GM12874 (cell line): ENCODE measurements around the gene ZNF430.

ENCODE experiments used
- TF ChIP-seq, protein P1 (sequence below): IDR thresholded peaks from 2 replicates; pipeline ENCODE4 v1.5.1; 2011; ENCODE audit warnings: low read depth, mild to moderate bottlenecking, control low read depth, low read length, moderate library complexity; ENCODE audit not compliant: insufficient read depth

The ZNF430 gene

DNA sequence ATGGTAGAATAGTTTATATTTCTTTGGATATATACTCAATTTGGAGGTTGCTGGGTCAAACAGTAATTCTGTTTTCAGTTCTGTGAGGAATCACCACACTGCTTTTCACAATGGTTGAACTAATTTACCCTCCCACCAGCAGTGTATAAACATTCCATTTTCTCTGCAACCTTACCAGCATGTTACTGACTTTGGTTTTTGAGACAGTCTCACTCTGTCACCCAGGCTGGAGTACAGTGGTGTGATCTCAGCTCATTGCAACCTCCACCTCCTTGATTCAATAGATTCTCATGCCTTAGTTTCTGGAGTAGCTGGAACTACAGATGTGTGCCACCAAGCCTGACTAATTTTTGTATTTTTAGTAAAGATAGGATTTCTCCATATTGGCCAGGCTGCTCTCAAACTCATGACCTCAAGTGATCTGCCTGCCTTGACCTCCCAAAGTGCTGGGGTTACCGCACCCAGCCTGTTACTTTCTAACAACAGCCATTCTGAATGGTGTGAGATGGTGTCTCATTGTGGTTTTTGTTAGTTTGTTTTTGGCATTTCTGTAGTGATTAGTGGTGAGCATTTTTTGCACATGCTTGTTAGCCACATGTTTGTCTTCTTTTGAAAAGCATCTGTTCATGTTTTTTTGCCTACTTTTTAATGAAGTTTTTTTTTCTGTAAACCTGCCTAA lies 74.0 kb downstream of the ZNF430 start:
- TF ChIP-seq, protein P1, sequence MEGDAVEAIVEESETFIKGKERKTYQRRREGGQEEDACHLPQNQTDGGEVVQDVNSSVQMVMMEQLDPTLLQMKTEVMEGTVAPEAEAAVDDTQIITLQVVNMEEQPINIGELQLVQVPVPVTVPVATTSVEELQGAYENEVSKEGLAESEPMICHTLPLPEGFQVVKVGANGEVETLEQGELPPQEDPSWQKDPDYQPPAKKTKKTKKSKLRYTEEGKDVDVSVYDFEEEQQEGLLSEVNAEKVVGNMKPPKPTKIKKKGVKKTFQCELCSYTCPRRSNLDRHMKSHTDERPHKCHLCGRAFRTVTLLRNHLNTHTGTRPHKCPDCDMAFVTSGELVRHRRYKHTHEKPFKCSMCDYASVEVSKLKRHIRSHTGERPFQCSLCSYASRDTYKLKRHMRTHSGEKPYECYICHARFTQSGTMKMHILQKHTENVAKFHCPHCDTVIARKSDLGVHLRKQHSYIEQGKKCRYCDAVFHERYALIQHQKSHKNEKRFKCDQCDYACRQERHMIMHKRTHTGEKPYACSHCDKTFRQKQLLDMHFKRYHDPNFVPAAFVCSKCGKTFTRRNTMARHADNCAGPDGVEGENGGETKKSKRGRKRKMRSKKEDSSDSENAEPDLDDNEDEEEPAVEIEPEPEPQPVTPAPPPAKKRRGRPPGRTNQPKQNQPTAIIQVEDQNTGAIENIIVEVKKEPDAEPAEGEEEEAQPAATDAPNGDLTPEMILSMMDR, result no peak

GRCh38 chr19:21098291-21098690 lies 77.8 kb downstream of the ZNF430 start:
- TF ChIP-seq, protein P1, result no peak

GRCh38 chr19:21101521-21102242 lies 81.2 kb downstream of the ZNF430 start:
- TF ChIP-seq, protein P1, result no peak

- TF ChIP-seq, protein P1, result no peak
These were observed 88.7 kb downstream of the ZNF430 start for GRCh38 chr19:21109116-21109515.
